Activated CD8-positive, alpha-beta memory T cell treated with anti-CD3 and anti-CD28 coated beads for 24 hours (primary cell): ENCODE measurements around the gene PARD6B.
"Not testable (repeated sequence)": the region's sequence is repeated elsewhere in the genome, so short reads cannot be mapped to it uniquely, and the experiment has no call there.

ENCODE experiments used
- DNase-seq: peaks from one replicate; pipeline ENCODE4 v3.0.0-alpha.2; 2020

Gene PARD6B, protein sequence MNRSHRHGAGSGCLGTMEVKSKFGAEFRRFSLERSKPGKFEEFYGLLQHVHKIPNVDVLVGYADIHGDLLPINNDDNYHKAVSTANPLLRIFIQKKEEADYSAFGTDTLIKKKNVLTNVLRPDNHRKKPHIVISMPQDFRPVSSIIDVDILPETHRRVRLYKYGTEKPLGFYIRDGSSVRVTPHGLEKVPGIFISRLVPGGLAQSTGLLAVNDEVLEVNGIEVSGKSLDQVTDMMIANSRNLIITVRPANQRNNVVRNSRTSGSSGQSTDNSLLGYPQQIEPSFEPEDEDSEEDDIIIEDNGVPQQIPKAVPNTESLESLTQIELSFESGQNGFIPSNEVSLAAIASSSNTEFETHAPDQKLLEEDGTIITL

DNA sequence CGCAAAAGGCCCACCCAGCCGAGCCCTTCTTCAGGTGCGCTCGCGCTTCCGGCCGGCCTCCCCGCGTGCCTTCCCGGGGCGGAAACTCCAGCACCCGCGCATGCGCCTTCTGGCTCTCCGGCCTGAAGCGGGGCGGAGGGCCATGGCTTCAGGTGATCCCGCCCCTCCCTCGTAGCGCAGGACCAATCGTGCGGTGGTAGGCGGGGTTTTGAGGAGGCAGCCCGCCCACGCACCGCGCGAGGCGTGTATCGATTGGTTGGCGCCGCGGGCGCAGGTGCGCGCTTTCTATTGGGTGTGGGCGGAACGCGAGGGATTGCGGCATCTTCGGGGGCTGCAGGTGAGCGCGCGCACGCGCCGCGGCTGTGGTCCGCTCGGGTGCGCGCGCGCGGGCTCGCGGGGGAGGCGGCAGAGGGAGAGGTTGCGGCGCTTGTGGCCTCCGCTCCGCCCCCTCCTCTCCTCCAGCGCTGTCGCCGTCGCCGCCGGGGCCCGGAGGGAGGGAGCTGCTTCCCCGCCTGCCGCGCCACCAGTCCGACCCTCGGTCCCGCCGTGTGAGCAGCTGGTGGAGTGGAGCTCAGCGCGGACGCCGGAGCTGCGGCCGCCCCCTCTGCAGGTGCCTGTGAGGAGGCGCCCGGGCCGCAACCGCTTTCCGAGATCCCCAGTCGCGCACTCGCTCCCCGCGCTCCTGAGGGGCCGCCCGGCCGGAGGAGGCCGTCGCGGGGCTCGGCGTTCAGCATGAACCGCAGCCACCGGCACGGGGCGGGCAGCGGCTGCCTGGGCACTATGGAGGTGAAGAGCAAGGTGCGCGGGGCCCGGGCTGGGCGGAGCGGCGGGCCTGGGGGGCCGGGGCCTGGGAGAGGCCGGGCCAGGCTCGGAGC is at the start of gene PARD6B:
PARD6B (plus strand) TSS at position 526 of the 875 bp plus-strand sequence; CDS start at position 733, 207 bp downstream.
- peak; percentile 99 for DNase-seq

DNA sequence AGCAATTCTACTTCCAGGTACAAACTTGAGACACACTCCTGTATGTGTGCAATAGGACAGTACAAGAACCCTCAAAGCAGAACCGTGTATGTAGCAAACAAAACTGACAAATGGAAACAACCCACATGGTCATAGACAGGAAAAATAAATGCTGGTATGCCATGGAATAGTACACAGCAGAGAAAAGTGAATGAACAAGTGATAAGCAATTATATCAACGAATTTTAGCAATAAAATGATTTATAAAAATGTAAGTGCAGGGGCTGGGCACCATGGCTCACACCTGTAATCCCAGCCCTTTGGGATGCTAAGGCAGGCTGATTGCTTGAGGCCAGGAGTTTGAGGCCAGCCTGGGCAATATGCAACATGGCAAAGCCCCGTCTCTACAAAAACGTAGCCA is 49.3 kb upstream of the PARD6B start:
- no peak for DNase-seq

DNA sequence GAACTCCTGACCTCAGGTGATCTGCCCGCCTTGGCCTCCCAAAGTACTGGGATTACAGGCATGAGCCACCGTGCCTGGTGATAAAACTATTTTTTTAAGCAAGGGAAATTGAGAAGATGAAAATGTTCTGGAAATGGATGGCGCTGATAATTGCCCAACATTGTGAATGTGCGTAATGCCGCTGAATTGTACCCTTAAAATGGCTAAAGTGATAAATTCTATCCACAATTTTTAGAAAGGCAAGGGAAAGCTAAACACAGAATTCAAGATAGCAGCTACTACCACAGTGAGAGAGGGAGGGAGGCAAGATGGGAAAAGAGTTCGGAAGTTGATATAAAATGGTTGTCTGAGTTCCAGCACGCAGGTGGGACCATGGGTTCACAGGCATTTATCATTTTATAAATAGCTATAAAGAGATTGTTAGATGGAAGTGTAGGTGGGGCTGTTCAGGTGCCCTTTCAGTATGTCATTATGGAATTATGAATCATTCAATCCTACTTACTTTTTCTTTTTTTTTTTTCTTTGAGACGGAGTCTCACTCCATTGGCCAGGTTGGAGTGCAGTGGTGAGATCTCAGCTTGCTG is 48.3 kb upstream of the PARD6B start:
- DNase-seq: no peak

DNA sequence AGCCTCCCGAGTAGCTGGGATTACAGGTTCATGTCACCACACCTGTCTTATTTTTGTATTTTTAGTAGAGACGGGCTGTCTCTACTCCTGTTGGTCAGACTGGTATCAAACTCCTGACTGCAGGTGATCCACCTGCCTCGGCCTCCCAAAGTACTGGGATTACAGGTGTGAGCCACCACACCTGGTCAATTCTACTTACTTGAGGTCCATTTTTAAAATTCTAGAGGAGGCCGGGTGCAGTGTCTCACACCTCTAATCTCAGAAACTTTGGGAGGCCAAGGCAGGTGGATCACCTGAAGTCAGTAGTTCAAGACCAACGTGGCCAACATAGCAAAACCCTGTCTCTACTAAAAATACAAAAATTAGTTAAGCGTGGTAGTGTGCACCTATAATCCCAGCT is 47.8 kb upstream of the PARD6B start:
- no peak for DNase-seq

DNA sequence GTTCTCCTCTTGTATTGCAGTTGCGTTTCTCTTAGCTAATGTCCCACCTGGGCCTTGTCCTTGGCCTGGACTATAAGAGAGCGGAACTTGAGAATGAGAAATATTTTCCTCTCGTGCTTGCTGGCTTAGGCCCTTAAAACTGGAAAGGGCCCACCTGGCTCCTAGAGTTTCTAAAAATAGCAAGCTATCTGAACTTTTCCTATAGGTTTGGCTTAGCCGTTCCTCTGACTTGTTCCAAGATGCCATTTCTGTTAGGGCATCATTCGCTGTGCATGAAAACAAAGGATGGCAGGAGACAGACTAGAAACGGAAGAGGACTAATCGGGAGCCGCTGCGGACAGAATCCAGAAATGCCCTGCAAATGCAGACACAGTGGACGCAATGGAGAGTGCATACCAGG is 44.6 kb upstream of the PARD6B start:
- DNase-seq: no peak

DNA sequence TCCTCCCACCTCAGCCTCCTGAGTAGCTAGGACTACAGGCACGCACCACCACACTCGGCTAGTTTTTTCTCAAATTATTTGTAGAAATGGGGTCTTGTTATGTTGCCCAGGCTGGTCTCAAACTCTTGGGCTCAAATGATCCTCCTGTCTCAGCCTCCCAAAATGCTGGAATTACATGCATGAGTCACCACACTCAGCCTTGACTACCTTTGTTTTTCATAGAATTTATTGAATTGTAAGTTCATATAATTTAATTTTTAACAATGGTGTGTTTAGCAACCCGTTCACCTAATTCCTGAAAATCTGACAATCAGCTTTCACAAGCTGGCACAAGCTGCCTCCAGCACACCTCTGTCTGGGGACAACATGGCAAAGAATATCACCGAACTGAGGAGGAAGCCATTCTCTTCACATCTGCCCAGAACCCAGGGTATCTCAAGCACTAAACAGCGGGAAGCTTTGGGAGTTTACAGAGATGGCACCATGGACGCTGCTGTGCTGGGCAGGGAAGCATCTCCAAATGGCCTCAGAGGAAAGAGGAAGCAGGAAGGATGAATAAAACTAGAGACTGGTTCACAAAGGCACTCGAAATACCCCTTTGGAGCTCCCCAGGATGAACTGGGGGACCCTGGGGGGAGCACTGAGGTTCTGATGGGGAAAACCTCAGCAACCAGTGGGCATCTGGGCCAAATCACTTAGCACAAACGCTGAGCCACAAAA is 43.0 kb upstream of the PARD6B start:
- DNase-seq: no peak

DNA sequence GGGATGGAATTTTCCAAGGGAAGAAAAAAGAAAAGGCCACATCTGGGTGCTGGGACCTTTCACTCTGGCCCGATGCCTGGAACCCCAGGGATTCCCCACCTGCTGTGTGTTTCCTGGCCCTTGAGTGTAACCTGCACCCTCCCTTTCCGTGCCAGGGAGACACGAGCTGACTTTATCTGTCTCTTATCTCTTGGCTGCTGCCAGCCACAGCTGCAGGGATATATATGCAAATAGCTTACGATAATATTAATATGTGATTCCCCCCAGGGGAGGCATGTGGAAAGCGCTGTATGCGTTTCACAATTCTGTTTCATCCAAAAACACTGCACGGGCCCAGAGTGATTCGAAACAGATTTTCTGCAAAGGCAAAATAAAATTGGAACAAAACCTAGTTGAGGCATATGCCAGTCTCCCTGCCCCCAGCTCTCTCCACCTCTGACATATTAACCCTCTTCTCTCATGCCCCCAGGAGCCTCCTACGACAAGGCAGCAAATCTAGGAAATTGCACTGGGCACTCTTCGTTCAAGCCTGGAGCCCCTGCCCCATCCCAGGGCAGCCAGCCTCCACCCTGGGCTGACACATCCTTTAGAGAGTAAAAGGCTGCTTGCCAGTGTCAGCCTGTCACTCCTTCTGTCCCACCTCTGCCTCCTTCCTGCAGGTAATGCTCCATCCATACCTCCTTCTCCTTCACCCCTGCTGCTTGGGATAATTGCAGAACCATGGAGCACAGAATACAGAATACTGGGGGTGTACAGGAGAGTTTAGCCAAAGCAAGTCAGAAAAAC is 41.3 kb upstream of the PARD6B start:
- DNase-seq: no peak

DNA sequence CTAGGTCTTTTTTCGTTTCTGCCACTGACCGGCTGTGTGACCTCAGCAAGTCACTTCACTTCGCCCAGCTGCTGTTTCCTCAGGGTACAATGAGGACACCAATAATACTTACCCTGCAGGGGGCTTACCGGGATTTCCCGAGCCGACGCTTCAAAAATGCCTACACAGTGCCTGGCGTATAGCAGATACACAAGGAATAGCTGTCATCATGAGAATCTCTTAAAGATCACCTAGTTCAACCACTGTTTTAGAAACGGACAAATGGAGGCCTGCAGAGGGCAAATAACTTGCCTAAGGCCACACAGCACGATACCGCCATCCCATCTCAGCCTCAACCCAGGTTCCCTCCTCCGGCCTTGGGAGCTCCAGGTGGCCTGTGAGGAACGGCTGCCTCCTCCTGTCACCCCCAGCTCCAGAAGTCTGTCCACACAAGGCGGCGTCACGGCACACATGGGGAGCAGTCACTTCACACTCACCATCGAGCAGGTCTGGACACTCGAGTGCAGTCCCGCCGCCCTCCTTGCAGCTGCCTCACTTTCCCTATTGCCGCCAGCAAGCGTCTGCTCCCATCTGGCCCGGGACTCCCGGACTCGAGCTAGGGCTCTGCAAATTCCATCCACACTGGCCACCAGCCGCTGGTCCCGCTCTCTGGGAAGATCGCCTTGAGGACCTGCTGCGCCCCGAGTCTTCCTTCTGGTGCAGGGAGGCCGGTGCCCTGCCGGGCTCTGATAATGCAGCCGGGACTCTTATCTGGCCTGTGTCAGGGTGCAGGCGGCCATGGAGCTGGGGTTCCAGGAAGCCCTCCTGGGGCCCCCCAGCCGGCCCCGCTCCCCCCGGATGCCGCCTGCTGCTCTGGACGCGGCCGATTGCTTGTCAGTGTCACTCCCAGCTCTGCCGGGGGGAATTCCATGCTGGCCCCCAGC is 40.5 kb upstream of the PARD6B start, which contains the start of gene RIPOR3:
RIPOR3 (minus strand) TSS at position 893 of the 923 bp plus-strand sequence; CDS start at position 479, 414 bp downstream.
- DNase-seq: no peak

DNA sequence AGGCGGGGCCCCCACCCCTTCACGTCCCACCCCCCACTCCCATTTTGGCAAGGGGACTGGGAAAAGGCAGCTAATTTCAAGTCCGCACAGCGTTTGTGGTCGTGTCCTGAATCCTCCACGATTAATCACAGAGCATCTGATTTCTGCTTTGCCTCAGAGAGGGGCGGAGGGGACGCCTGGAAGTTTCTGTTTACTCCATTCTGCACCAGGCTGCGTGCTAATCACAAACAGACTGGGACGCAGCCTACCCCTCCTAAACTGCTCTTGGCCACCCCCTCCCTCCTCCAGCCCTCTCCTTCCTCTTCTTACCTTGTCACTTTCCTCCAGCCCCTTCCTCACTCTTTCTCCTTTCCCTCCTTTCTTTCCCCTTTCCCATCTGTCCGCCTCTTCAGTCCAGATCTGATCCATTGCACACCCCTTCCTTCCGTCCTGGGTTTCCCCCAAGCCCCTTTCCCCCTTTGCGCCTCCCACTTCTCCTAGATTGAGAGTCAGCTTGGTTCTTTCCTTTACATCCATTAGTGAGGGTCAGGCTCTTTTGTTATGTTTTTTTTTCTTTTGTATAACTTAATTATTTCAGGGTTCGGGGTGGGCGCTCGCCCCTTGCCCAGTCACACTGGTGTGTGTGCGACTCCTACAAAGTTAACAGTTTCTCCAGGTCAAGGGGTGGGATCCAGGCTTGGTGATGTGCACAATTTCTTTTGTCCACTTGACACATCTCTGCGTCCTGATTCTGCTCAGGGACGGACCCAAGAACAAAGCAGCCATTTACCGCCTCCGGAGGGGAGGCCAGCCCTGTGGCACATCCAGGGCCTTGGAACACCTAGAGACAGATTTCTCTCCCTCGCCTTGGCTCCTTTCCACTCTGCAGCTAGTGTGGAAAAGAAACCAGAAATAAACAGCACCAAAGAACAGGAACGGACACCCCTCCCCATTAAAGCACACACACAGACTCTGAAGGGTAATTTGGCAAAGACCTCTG is 39.5 kb upstream of the PARD6B start:
- DNase-seq: no peak

DNA sequence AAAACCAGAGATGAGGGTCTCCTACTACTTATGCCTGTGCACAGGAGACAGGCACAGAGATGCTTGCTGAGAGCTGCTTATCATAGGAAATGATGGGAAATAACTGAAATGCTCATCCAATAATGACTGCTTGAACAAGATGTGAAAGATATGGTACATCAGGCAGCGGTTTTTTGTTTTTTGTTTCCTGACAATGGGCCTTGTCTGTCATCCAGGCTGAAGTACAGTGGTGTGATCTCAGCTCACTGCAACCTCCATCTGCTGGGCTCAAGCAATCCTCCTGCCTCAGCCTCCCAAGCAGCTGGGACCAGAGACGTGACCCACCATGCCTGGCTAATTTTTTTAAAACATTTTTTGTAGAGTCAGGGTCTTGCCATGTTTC is 38.8 kb upstream of the PARD6B start:
- DNase-seq: no peak

DNA sequence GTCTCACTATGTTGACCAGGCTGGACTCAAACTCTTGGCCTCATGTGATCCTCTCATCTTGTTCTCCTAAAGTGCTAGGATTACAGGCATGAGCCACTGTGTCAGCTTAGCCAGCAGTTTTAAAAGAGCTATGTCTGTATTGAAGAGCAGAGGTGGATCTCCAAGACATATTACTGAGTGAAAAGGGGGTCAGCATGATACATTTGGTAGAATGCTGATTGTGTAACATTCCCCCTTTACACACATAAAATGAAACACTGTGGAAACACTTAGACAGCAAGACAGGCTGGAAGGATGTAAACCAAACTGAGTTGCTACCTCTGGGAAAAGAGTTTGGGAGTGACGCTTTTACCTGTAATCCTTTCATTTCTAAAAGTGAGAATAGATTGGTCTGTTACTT is 38.4 kb upstream of the PARD6B start:
- DNase-seq: no peak

DNA sequence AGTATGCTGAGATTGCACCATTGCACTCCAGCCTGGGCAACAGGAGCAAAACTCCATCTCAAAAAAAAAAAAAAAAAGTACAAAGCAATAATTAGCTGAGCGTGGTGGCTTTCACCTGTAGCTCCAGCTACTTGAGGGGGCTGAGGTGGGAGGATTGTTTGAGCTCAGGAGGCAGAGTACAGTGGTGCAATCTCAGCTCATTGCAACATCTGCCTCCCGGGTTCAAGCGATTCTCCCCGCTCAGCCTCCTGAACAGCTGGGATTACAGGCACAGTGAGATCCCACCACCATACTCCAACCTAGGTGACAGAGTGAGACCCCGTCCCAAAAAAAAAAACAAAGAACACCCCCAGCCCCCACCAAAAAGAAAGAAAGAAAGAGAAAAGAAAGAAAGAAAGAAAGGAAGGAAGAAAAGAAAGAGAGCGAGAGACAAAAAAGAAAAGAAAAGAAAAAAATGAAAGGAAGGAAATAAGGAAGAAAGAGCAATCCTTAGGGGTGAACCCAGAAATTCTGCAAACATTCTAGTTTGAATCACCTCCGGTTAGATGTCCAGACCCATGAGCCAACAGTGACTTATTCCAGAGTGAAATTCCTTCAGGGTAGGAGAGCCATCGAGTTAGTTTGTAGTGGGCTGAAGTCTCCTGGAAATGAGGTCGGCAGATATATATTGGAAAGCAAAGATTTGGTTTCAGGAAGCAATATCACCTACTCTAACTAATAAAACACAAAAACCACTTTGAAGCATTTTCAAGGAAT is 36.8 kb upstream of the PARD6B start:
- no peak for DNase-seq

DNA sequence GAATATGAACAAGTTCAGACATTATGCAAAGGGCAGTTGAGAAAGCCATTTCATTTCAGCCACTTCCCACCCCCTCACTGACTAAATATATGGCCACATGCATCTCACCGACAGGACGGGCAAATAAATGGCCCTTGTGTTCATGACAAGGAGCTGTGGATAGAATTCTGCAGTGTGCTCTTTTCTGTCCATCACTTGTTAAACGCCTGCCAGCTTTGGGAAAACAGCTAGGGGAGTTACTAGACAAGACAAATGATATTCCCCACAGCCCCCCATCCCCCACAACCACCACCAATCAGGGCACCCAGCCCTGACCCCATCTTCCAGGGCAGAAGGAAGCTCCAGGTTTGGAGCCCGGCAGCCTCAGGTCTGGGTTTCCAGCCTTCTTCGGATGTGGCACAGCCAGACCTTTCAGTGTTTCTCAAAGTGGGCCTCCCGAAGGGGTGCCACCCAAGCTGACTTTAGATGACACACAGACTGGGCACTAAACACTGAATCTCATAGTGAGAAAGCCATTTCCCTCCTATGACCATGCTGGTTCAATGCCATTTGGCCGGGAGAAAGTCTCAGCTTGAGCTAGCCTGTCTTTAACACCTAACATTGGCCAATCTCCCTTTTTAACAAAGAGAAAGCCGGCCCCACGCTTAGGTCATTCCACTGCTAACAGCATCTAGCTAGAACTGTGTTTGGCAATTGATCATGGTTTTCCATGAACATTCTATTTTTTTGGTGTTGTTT is 36.1 kb upstream of the PARD6B start:
- no peak for DNase-seq

DNA sequence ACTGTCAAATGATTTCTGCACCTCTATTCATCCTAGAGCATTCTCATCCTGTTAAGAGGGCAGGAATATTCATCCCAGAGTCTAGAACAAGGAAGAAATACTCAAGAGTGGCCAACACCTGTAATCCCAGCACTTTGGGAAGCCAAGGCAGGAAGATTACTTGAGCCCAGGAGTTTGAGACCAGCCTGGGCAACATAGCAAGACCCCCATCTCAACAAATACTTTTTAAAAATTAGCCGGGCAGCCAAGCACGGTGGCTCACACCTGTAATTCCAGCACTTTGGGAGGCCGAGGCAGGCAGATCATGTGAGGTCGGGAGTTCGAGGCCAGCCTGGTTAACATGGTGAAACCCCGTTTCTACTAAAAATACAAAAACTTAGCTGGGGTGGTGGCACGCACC is 33.1 kb upstream of the PARD6B start:
- DNase-seq: not testable (repeated sequence)

DNA sequence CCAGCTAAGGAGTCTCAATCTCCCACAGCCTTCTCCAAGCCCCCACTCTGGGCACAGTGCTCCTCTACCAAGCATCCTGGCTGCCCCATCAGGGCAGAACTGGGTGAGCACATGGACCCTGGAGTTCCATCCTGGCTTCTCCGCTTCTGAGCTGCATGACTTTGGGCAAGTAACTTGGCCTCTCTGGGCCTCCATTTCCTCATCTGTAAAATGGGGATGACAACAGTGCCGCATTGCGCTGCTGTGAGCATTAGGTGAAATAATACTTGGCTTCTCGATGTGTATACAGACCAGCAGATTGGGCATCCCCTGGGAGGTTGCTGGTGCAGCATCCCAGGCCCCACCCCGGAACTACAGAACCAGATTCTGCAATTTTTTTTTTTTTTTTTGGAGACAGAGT is 31.7 kb upstream of the PARD6B start:
- no peak for DNase-seq

DNA sequence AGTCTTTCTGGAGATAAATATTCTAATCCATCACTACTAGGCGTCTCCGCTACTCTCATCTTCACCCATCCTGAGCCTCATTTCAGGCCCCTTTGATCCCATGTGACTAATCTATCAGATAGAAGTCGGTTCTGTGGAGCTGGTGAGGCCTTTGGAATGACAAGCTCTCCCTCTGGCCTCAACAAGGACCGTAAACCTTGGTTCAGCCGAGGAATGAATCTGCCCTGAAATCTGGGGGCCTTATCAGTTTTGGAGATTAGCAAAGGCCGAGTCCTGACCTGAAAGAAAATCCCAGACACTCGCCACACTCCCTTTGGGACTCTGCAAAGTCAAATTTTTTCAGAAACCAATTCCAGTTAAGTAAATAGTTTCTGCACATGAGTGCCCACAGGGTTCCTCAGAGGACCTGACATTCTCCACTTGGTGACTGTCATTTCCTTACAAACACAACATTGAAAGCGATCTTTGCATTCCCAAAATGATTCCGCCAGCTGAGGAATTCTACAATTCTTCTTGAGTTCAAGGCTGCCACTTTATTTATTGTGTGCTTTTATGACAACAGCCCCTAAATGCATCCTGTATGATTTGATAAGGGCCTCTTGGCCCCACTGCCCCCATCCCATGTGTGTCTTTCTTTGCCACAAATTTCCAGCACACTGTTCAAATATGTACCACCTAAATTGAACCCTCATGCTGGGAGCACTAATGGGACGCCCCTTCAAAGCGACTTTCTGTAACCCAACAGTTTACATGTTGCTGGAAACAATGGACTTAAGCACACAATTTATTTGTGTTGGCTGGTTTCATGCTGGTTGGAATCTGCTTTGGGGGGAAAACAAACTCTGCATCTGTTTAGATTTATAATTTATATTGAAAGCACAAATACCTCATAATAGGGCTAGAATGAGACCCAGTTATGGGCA is 30.1 kb upstream of the PARD6B start:
- no peak for DNase-seq
